Inflammatory macrophage (primary cell): ENCODE data around the gene ZMYND12.
A peak's percentile ranks its signal among the peaks of the same experiment; 100 is the strongest.

Experiments used
- DNase-seq, 2 donors: peaks; one replicate each; pipeline ENCODE4 v3.0.0-alpha.2; 2020 to 2022

The ZMYND12 gene

GRCh38 chr1:42386051-42386450 is 69.8 kb downstream of the ZMYND12 start:
- no peak for DNase-seq

- DNase-seq: no peak
Observed at GRCh38 chr1:42385283-42385682, 70.5 kb downstream of the ZMYND12 start.

- no peak for DNase-seq
Observed at GRCh38 chr1:42381280-42381673, 74.5 kb downstream of the ZMYND12 start.

- peak in 1 of 2 donors; percentile 47 for DNase-seq
Observed at GRCh38 chr1:42380586-42381279, 75.1 kb downstream of the ZMYND12 start, which contains the start of gene RIMKLA. Gene RIMKLA, plus strand, starts transcription at chr1:42380792. Its CDS starts 143 bp downstream, at chr1:42380935.
